GM18499 (cell line): ENCODE measurements around the gene KIF1A.
"Not testable (repeated sequence)": the region's sequence is repeated elsewhere in the genome, so short reads cannot be mapped to it uniquely, and the experiment has no call there.

Source experiments
- ATAC-seq: cut with Tn5 transposase; IDR thresholded peaks from one replicate; pipeline ENCODE4 v1.9.1; 2021; ENCODE audit warnings: moderate number of reproducible peaks; ENCODE audit not compliant: insufficient read depth, unreplicated experiment

Gene KIF1A

DNA sequence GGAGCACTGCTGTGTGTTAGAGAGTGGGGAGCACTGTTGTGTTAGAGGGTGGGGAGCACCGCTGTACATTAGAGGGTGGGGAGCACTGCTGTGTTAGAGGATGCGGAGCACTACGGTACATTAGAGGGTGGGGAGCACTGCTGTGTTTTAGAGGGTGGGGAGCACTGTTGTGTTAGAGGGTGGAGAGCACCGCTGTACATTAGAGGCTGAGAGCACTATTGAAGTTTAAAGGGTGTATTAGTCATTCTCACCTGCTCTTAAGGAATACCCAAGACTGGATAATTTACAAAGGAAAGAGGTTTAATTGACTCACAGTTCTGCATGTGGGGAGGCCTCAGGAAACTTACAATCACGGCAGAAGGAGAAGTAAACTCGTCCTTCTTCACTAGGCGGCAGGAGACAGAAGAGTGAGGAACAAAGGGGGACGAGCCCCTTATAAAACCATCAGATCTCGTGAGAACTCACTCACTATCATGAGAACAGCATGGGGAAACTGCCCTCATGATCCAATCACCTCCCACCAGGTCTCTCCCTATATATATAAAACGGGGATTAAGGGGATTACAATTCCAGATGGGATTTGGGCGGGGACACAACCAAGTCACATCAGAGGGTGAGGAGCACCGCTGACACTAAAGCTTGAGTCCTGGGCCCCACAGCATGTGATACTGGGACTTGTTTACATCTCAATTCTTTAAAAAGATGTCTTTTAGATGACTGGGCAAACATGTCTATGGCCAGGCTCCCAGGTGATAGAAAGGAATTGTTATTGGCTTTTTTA, 29.1 kb upstream of the KIF1A start:
- ATAC-seq, result no peak

DNA sequence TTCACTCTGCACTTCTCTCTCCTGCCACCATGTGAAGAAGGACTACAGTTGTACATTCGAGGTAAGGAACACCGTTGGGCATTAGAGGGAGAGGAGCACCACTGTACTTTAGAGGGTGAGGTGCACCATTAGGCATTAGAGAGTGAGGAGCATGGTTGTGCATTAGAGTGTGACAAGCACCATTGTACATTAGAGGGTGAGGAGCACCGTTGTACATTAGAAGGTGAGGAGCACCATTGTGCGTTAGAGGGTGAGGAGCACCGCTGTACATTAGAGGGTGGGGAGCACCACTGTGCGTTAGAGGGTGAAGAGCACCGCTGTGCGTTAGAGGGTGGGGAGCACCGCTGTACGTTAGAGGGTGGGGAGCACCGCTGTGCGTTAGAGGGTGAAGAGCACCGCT, 27.8 kb upstream of the KIF1A start:
- ATAC-seq, result no peak

DNA sequence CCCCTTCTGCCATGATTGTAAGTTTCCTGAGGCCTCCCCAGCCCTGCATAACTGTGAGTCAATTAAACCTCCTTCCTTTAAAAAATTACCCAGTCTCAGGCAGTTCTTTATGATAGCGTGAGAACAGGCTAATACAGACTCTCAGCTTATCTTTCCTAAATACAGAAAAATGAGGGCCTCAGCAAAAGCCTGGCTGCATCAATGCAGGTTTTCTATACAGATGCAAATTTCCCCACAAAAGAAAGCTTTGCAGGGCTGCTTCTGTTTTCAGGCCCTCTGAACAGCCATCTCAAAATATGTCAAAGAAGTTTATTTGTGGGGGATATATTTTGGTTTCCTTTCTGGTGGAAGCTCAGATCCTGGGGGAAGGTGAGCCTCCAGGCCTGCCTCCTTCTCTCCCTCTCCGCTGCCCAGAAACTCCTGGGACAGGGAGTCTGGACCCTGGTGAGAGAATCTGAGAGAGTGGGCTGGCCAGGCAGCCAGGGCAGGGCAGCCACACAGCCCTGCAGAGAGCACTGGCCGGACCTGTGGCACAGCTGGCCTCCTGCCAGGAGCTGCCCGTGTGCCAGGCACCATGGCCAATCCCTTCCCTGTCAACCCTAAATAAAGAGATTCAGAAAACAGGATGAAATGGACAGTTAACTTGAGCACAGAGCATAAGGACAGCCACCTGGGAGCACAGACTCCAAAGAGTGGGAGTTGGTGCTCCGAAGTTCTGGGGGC, 27.0 kb upstream of the KIF1A start:
- no peak for ATAC-seq

DNA sequence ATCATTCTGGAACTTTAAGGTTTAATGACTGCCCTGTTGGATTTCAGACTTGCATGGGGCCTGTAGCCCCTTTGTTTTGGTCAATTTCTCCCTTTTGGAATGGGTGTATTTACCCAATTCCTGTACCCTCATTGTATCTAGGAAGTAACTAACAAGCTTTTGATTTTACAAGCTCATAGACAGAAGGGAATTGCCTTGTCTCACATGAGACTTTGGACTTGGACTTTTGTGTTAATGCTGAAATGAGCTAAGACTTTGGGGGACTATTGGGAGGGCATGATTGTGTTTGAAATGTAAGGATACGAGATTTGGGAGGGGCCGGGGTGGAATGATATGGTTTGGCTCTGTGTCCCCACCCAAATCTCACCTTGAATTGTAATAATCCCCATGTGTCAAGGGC, 26.3 kb upstream of the KIF1A start:
- not testable (repeated sequence) for ATAC-seq

DNA sequence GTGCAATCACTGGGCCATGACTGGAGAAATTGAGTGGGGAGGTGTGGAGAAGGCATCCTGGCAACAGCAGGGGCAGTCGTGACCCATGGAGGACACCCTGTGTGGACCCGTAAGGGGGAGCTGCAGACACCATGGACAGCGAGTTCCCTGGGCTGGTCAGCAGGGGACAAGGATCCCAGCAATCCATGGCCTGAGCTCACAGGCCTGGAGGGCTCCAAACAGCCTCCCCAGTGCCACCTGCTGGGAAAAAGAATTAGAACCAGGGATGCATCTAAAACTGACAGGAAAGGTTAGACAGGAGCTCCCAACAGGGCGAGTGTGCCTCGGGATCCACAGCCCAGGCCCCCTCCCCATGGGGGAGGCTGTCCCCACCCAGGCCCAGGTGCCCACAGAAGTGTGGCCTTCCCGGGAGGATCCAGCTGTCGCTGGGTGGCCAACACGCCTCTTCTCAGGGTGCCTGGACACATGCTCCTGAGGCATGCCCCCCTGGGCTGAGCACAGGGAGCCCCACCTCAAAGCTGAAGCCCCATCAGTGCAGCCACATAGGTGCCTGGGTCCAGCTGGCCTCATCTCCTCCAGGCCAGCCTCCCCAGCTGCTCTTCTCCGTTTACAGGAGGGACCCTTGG, 20.5 kb upstream of the KIF1A start:
- no peak for ATAC-seq

DNA sequence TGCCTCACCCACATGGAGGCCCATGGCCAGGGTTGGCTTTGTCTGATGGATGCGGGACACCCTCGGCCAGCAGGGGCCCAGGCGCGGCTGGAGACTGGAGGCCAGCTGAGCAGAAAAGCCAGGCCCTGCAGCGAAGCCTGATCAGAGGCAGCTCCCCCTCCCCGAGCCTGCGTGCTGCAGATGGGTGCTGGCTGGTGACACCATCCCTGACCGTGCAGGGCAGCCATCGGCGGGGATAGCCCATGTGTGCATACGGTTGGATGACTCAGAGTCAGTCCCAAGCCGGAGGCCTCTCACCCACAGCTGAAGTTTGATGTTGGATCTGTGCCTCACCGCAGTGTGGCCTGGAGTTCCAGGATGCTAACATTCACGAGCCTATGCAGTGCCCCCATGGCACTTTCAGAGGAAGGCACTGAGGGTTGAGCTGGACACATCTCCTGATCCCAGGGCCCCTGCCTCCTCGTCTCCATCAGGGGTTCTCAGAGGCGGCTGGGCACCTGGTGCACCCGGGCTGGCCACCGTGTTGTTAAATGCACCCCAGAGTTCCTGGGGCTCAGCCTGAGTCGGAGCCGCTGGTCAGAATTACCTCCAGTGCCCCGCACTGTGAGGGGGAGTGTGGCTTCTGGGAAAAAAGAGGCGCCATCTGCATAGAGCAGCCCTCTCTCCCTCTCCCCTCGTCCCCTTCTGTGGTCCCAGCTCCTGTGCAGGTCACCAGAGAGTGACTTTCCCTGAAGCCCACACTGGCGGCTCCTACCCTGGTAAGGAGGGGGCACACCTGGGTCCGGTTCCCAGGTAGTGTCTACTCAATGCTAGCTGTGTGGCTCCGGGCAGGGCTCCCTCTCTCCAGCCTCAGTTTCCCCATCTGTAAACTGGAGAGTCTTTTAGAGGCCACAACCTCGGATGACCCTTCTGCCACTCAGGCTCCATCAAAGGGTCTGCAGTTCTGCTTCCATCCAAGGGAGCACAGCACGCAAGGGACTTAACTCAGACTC, 19.4 kb upstream of the KIF1A start:
- ATAC-seq, result no peak

DNA sequence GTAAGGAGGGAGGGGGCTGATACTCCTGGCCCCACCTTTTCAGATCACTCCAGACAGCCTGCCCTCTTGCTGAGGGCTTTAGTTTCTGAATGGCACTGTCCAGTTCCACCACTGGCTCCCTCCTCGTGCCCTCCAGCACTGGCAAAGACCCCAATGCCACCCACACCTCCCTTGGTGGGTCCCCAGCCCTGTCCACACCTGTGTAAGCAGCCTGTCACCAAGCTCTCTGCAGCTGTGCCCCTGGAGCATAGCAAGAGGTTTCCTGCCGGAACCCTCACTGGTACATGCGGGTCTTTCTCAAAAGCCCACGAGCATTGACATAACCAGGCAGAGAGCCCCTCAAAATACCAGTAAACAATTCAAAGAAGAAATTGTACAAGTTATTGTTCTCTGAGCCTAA, 17.6 kb upstream of the KIF1A start:
- no peak for ATAC-seq

DNA sequence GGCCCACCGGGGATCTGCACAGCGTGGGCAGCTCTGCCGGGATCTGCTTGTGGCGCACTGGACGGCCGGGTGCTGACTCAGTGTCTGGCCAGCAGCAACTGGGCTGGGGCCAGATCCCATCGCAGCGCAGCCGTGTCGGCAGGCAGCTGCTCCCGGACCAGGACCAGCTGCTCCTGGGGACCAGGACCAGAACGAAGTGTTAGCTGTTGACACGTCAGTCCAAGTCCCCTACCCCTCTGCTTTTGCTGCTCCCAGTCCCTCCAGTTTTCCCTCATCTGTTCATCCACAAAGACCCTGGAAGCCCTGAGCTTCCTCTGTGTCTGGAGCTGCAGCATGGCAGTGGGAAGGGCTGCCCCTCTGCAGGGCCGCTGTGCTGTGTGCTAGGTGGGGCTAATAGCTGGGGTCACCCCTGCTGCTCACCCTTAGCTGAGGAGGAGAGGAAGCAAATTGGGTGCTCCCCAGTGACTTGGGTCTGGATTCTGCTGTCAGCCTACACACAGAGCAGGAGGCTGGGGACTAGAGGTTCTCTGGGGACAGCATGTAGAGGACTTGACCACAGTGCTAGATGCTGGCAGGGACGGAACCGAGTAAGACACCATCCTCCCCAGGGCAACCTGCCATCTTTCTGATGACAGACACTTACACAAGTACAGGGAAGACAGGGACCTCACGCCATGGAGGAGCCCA, 16.9 kb upstream of the KIF1A start:
- no peak for ATAC-seq

DNA sequence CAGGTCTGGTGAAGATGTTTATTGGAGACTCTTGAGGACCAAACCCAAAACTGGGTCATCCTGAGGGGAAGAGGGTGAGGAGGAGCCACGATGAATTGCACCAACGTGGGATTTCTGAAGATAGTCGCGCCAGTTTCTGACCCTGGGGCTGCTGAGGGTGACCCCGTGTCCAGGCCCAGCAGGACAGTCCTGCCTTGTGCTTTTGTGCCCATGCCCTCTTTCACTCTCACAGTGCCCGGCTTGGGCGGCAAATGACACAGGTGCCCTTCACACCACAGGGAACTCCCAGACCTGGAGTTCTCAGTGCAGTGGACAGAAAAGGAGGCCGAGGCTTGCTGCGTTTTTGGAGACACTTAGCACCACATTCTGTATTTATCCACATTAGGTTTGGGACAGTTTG, 15.5 kb upstream of the KIF1A start:
- ATAC-seq, result no peak

DNA sequence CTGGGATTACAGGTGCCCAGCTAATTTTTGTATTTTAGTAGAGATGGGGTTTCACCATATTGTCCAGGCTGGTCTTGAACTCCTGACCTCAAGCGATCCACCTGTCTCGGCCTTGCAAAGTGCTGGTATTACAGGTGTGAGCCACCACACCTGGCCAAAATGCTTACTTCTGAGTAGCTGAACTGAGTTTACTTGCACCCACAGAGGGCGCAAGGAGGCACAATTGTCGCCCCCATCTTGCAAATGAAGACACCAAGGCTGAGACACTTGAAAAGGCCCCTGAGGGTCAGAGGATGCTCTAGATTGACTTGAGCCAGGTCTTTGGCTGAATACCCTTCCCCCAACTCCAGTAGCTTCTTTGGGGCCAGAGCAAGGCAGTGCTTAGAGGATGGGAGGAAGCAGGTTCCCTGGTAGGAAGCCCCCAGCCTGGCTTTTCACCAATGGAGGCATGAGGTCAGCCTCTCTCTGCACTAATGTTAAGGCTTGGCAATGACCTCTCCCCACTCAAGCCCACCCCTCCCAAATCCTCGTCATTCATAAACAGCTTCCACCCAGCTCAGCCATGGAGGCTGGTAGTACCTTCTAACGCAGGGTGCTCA, 14.5 kb upstream of the KIF1A start:
- no peak for ATAC-seq

DNA sequence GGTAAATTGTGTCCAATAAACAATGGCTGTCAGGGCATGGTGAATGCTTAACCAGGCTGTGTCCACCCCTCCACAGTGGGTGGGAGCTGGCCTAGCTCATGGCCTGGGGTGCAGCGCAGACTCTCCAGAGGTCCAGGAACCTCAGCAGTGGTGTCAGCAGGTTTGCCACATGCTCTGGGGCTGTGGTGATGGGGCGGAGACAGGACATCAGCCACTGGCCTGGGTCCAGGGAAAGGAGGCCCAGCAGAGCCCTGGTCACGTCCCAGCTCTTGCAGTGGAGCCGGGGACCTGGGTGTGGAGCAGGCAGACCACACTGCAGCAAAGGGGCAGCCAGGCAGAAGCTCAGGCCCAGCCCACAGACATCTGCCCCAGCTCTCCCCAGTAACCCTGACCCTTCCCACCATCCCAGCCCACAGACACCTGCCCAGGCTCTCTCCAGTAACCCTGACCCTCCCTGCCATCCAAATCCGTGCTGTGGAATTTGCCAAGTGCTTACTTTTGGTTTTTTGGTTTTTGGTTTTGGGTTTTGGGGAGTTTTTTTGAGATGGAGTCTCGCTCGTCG, 13.8 kb upstream of the KIF1A start:
- no peak for ATAC-seq

DNA sequence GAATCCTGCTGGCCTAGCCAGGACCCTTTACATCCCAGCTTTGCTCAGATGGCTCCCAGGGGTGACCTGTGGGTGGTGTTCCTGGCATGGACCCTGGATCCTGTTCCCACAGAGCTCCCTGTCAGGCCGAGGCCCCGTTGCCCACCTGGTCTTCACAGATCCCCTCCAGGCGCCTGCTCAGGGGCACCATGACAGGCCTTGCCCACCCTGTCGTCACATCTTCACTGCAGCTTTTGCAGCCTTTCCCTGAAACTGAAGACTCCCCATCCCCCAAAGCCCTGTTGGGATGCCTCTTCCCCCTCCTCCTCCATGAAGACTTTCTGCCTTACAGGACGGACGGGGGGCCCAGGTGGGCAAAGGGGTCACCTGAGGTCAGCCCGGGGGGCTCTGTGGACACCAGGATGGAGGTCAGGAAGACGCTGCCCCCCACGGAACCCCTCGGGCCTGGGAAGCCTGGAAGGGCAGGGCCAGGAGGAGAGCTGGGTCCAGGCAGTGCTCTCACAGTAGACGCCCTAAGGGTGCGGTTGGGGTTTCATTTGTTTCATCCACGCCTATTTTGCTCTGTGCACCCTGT, 13.0 kb upstream of the KIF1A start:
- ATAC-seq, result no peak

DNA sequence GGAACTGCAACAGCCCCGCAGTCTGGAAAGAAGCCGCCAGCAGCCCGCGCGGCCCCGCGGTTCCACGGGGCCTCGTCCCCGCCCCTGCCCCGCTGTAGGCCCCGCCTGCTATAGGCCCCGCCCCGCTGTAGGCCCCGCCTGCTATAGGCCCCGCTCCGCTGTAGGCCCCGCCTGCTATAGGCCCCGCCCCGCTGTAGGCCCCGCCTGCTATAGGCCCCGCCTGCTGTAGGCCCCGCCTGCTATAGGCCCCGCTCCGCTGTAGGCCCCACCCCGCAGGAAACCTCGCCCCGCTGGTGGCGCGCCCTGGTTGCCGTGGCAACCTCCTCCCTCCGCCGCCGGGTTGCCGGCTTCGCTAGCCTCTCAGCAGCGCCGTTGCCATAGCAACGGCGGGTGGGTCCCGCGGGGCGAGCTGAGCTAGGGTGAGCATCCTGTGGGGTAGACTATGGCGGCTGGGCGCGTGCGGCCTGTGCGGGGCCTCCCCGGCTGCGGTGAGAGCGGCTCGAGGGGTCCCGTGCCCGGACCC, 12.2 kb upstream of the KIF1A start:
- ATAC-seq, result peak; percentile 53

DNA sequence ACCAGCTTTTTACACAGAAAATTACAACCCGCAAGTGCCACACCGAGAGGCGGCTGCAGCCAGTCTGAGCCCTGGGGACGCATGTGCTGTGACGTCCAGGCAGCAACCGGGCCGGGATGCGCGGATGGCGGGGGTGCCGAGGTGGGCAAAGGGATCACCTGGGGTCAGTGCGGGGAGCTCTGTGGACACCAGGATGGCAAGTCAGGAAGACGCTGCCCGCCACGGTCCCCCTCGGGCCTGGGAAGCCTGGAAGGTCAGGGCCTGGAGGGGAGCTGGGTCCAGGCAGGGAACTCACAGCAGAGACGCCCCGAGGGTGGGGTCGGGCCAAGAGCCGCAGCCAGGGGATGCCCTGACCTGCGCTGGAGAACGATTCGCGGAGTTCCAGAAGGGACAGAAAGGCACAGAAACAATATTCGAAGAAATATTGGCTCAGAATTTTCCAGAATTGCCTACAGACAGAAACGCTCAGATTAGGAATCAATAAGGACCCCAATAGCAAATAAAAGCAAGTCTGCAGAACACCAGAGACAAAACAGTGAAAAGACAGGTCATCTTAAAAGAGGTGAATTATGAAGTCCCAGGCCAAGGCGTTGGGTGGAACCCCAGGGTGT, 11.7 kb upstream of the KIF1A start:
- ATAC-seq, result no peak

DNA sequence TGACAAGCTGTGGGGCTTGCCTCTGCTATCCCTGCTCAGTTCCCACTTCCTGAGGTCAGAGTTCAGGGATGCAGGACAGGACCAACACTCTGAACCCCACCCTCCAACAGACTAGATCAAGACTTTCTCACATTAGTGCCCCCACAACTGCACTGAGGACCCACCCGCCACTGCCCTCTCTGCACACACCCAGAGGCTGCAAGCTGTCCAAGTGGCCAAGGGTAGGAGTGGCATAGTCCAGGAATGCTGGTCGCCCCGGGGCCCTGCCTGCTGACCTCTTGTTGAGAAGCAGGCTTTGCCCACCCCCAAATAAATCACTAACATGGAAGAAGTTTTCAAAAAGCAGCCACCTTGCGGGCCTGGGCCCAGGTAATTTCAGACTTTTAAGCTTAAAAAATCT, 5.5 kb upstream of the KIF1A start:
- no peak for ATAC-seq

DNA sequence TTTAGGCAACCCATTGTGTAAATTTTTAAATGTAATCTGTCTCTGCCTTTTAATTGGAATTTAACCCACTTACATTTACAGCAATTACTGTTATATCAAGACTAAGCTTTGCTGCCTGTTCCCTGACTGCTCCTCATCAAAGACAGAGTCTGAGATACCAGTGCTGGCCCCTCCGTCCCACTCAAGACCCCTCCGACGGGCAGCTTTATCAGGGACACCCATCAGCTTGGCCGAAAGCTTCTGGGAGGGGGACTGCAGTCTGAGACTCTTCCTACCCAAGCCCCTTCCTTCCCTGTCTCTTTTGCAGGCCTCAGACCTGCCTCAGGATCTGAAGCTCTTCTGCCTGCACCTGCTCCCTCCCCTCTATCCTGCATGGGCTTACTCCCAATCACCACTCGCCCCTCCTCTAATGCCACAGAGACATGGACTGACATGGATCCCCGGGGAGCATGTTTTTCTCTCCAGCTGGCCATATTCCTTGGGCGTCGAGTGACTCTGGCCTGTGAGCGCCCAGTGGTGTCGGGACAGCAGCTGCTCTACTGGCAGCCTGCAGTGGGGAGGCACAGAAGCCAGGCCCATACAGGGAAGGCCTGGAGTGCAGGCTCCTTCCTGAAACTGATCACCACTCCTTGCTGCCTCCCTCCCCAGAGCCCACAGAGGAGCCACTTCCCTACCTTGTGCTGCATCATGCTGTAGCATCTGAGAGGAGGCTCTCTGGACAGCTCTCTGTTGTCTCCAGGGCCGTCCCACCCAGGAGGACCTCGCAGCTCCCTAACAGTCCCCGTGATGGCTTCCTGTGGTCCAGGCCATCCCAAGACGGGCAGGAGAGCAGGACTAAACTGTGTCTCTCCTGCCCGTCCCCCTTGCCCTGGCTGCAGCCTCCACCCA, 3.7 kb upstream of the KIF1A start:
- ATAC-seq, result no peak

DNA sequence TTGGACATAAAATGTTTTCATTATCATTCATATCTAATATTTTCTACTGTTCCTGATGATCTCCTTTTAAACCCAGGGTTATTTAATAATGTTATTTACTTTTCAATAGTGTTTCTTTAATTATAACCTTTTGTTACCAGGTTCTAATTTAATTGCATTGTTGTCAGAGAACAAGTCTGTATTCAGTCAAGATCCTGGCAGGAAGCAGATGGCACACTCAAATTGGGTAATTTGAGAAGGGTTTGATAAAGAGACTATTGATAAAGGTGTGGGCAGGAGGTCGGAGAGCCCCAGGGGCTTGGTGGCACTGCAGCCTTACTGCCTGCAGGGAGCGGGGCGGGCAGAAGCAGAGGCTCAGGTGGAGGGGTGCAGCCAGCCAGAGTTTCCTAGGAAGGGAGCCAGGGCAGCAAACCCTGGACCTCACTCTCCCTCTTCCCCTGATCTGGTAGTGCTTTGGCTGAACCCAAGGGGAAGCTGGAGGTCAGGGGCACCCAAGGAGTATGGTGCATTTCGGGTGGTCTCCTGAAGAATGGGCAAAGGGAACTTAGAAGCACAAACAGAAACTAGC, 2.3 kb upstream of the KIF1A start:
- no peak for ATAC-seq
